HFFc6 (cell line): ENCODE measurements around the gene B4GALNT3. TPM values are rescaled to one million over a fixed set of nuclear protein-coding genes. Genes with fewer than 3 reads are reported as not detected.

Source experiments
- DNase-seq: peaks from one replicate; pipeline ENCODE4 v3.0.0-alpha.2; 2018
- H3K27ac Mint-ChIP-seq: 2 replicates; pipeline ENCODE4 v1.8.0; 2020; ENCODE audit warnings: mild to moderate bottlenecking, mixed read lengths
- H3K27me3 Mint-ChIP-seq: 2 replicates; pipeline ENCODE4 v1.8.0; 2021; ENCODE audit warnings: mild to moderate bottlenecking, moderate library complexity, mixed read lengths; ENCODE audit not compliant: insufficient read depth
- H3K36me3 Mint-ChIP-seq: 2 replicates; pipeline ENCODE4 v1.8.0; 2021; ENCODE audit warnings: low read depth, mixed read lengths
- H3K4me1 Mint-ChIP-seq: 2 replicates; pipeline ENCODE4 v1.8.0; 2020; ENCODE audit warnings: low read depth, mixed read lengths
- H3K4me3 Mint-ChIP-seq: 2 replicates; pipeline ENCODE4 v1.8.0; 2020; ENCODE audit warnings: mild to moderate bottlenecking, moderate library complexity, mixed read lengths
- H3K9me3 Mint-ChIP-seq: 2 replicates; pipeline ENCODE4 v1.8.0; 2020; ENCODE audit warnings: mild to moderate bottlenecking, mixed read lengths
- CTCF ChIP-seq: fragments of 200-600 bp; sonication (generic); IDR thresholded peaks from 2 replicates; pipeline ENCODE4 v1.5.0; 2021; ENCODE audit warnings: antibody characterized with exemption, mild to moderate bottlenecking
- total RNA-seq, 6 experiments: library from RNA; stranded (reverse); fragmentation: NEBNext Ultra II Directional; extraction: Animal tissue kit (Norgen Biotek cat#: 25700); gene quantifications; 2 replicates in 1 of 6; 3 replicates in 5 of 6; pipeline ENCODE4 v1.2.3, GENCODE V29; 2021

B4GALNT3 gene
- total RNA-seq, 6 experiments from 2014 or later: not detected

- Mint-ChIP-seq H3K9me3 (no peaks in the 10 kb centered on the region), H3K36me3 (no peaks in the 10 kb centered on the region; the same call in 1 of the 2 replicates), H3K4me3 (no peak overlapping the region), H3K4me1 (peaks cover 12% of the 10 kb centered on the region), H3K27ac (no peak overlapping the region), H3K27me3 (peaks cover 39% of the 10 kb centered on the region)
- DNase-seq: no peak
- TF ChIP-seq CTCF: no peak
These were observed 4.9 kb downstream of the B4GALNT3 start for GRCh38 chr12:464484-465267.

- no peak for TF ChIP-seq CTCF
- Mint-ChIP-seq H3K36me3 (no peaks in the 10 kb centered on the region; the same call in 1 of the 2 replicates), H3K4me3 (no peak overlapping the region), H3K9me3 (no peaks in the 10 kb centered on the region), H3K4me1 (peaks cover 8% of the 10 kb centered on the region), H3K27me3 (peaks cover 42% of the 10 kb centered on the region), H3K27ac (no peak overlapping the region)
- DNase-seq: no peak
These were observed 6.3 kb downstream of the B4GALNT3 start for GRCh38 chr12:466039-466438.

- H3K27ac Mint-ChIP-seq: no peak overlapping the region
- no peaks in the 10 kb centered on the region for H3K9me3 Mint-ChIP-seq
- no peak for TF ChIP-seq CTCF
- DNase-seq: no peak
- peaks cover 37% of the 10 kb centered on the region for H3K27me3 Mint-ChIP-seq
- no peak overlapping the region for H3K4me3 Mint-ChIP-seq
- no peaks in the 10 kb centered on the region for H3K36me3 Mint-ChIP-seq
- H3K4me1 Mint-ChIP-seq: peaks cover 7% of the 10 kb centered on the region; the same call in 1 of the 2 replicates
These were observed 7.0 kb downstream of the B4GALNT3 start for GRCh38 chr12:466762-467161.

GRCh38 chr12:467591-467990, 7.9 kb downstream of the B4GALNT3 start:
- Mint-ChIP-seq H3K4me3 (no peak overlapping the region), H3K36me3 (no peaks in the 10 kb centered on the region), H3K4me1 (peaks cover 7% of the 10 kb centered on the region; the same call in 1 of the 2 replicates), H3K27ac (no peak overlapping the region), H3K9me3 (no peaks in the 10 kb centered on the region), H3K27me3 (peaks cover 32% of the 10 kb centered on the region)
- TF ChIP-seq CTCF: no peak
- no peak for DNase-seq

GRCh38 chr12:468671-469389, 9.1 kb downstream of the B4GALNT3 start:
- Mint-ChIP-seq H3K36me3 (no peaks in the 10 kb centered on the region), H3K4me3 (no peak overlapping the region), H3K27ac (no peak overlapping the region), H3K4me1 (peaks cover 12% of the 10 kb centered on the region), H3K9me3 (no peaks in the 10 kb centered on the region), H3K27me3 (peaks cover 35% of the 10 kb centered on the region)
- TF ChIP-seq CTCF: no peak
- DNase-seq: no peak
